ENCODE measurements around the gene SND1. TPM values are rescaled to one million over a fixed set of nuclear protein-coding genes. Genes with fewer than 3 reads are reported as not detected.

SND1 gene
- total and polyA plus RNA-seq, 2 donors from 2014 or later = 83.0 to 154 TPM

DNA sequence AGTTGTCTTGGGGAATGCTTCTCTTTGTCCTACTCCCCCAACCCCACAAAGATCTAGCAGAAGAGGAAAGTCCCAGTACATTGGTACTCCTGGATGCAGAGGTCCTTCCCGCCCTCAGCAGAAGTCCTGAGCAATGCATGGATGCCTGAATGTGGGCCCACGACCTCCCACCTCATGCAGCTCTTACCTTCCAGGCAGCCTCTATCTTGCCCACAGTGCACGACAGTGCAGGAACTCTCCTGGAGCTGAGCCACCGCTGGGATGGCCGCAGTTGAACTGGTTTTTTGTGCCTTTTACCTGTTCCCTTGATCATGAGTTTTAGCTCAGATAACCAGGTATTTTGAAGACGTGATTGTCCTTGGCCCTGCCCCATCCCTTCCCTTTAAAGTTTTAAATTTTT is 341.3 kb downstream of the SND1 start:
- H3K4me1 ChIP-seq (ENCODE audit: control insufficient read depth in 2 of 3, insufficient read depth in 2 of 3, low read depth in 1 of 3, low read length in 3 of 3) = peaks cover 0 to 13% (median 12%) of the 10 kb centered on the region in 3 donors
- FAIRE-seq (no peak), DNase-seq (no peak)
- TF ChIP-seq, protein P1, sequence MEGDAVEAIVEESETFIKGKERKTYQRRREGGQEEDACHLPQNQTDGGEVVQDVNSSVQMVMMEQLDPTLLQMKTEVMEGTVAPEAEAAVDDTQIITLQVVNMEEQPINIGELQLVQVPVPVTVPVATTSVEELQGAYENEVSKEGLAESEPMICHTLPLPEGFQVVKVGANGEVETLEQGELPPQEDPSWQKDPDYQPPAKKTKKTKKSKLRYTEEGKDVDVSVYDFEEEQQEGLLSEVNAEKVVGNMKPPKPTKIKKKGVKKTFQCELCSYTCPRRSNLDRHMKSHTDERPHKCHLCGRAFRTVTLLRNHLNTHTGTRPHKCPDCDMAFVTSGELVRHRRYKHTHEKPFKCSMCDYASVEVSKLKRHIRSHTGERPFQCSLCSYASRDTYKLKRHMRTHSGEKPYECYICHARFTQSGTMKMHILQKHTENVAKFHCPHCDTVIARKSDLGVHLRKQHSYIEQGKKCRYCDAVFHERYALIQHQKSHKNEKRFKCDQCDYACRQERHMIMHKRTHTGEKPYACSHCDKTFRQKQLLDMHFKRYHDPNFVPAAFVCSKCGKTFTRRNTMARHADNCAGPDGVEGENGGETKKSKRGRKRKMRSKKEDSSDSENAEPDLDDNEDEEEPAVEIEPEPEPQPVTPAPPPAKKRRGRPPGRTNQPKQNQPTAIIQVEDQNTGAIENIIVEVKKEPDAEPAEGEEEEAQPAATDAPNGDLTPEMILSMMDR (IDR thresholded peaks at IDR 0.05; ENCODE audit: borderline replicate concordance, extremely low read depth, insufficient read depth) = no peak
- H3K36me3 ChIP-seq (ENCODE audit: control insufficient read depth in 2 of 3, insufficient read depth in 3 of 3, low read length in 3 of 3) = peaks cover 0 to 3% (median 0%) of the 10 kb centered on the region in 3 donors
- no peak overlapping the region for H3K27ac ChIP-seq (ENCODE audit: low read depth in 2 of 2, low read length in 2 of 2)
- no peaks in the 10 kb centered on the region for H3K27me3 ChIP-seq (ENCODE audit: control insufficient read depth, insufficient read depth, low read length)
- no peak overlapping the region for H3K9ac ChIP-seq (ENCODE audit: low read length in 3 of 3)
- H3K4me3 ChIP-seq (ENCODE audit: low read length in 3 of 3) = no peak overlapping the region
- H3K9me3 ChIP-seq (ENCODE audit: control insufficient read depth in 2 of 3, insufficient read depth in 1 of 3, low read length in 3 of 3) = no peaks in the 10 kb centered on the region
- intact Hi-C loops (cut with DNase I) = no loop called here

DNA sequence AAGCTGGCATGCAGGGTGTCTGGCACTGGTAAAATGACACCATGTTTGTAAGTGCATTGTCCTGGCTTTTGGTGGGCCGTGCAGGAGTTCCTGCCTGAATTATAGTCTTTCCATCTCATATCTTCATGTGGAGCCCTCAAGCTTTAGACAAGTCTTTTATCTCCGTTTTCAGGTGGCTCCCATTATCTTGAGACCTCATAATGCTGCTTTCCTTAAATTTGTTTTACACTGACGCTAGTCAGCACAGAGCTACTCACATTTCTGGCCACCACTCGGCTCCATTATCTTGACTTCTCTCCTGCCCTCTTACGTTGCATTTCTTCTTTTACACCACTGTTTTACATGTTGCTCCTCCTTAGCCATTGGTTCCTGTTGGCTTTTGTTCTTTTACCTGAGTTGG is 342.0 kb downstream of the SND1 start:
- H3K9ac ChIP-seq (ENCODE audit: low read length in 3 of 3) = no peak overlapping the region
- DNase-seq (no peak), FAIRE-seq (no peak)
- intact Hi-C loops (cut with DNase I) = no loop called here
- peaks cover 0 to 13% (median 12%) of the 10 kb centered on the region in 3 donors for H3K4me1 ChIP-seq (ENCODE audit: control insufficient read depth in 2 of 3, insufficient read depth in 2 of 3, low read depth in 1 of 3, low read length in 3 of 3)
- H3K36me3 ChIP-seq (ENCODE audit: control insufficient read depth in 2 of 3, insufficient read depth in 3 of 3, low read length in 3 of 3) = peaks cover 0 to 3% (median 0%) of the 10 kb centered on the region in 3 donors
- no peaks in the 10 kb centered on the region for H3K9me3 ChIP-seq (ENCODE audit: control insufficient read depth in 2 of 3, insufficient read depth in 1 of 3, low read length in 3 of 3)
- no peaks in the 10 kb centered on the region for H3K27me3 ChIP-seq (ENCODE audit: control insufficient read depth, insufficient read depth, low read length)
- TF ChIP-seq, protein P1 (IDR thresholded peaks at IDR 0.05; ENCODE audit: borderline replicate concordance, extremely low read depth, insufficient read depth) = no peak
- no peak overlapping the region for H3K4me3 ChIP-seq (ENCODE audit: low read length in 3 of 3)
- H3K27ac ChIP-seq (ENCODE audit: low read depth in 2 of 2, low read length in 2 of 2) = no peak overlapping the region

DNA sequence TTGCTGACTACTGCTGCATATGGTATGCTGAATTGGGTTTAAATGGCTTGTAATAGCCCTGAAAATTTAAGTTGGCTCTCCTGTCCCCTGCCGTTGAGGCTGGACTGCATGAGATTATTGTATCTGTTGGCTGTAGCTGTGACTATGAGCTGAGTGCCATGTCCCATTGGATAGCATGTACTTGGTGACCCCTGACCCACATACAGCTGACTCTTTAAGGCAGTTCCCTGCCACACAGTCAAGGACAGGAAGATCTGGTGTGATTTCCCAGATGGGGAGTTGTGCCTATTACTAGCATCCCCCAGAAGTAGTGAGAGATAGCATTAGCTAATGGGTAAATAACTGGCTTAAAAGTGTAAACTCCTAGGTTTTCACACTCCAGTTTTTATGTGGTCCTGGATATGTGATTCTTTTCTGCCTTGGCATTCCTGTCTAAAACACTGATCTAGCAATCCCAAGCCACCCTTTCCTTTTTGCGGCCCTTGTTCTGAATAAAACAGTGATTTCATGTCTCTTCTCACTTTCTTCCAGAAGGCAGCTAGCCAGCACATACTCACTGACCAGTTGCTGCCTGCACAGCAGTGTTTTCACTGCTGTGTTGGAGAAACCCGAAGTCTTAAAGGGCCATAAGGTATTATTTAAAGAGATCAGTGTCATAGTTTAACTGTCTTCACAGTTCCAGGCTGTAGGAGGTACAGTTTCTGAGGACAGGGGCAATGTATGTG is 343.3 kb downstream of the SND1 start:
- TF ChIP-seq, protein P1 (IDR thresholded peaks at IDR 0.05; ENCODE audit: borderline replicate concordance, extremely low read depth, insufficient read depth) = no peak
- Histone ChIP-seq H3K9ac (ENCODE audit: low read length in 3 of 3) (no peak overlapping the region), H3K4me3 (ENCODE audit: low read length in 3 of 3) (no peak overlapping the region), H3K9me3 (ENCODE audit: control insufficient read depth in 2 of 3, insufficient read depth in 1 of 3, low read length in 3 of 3) (no peaks in the 10 kb centered on the region), H3K36me3 (ENCODE audit: control insufficient read depth in 2 of 3, insufficient read depth in 3 of 3, low read length in 3 of 3) (peaks cover 0 to 3% (median 0%) of the 10 kb centered on the region in 3 donors), H3K27ac (ENCODE audit: low read depth in 2 of 2, low read length in 2 of 2) (peak overlapping the region in 1 of 2 donors; percentile 10), H3K27me3 (ENCODE audit: control insufficient read depth, insufficient read depth, low read length) (no peaks in the 10 kb centered on the region), H3K4me1 (ENCODE audit: control insufficient read depth in 2 of 3, insufficient read depth in 2 of 3, low read depth in 1 of 3, low read length in 3 of 3) (peaks cover 0 to 21% (median 18%) of the 10 kb centered on the region in 3 donors)
- FAIRE-seq = no peak
- intact Hi-C loops (cut with DNase I) = no loop called here
- peak in 2 of 5 donors; percentile 36 to 53 for DNase-seq

All from kidney (tissue), 14 donors.